ENCODE results near the gene ECM1. TPM values are rescaled to one million over a fixed set of nuclear protein-coding genes. Genes with fewer than 3 reads are reported as not detected.
A peak's percentile ranks its signal among the peaks of the same experiment; 100 is the strongest.

ECM1 gene
- total RNA-seq, 2 experiments from 2014 or later, result 2.0 to 3.8 TPM

DNA sequence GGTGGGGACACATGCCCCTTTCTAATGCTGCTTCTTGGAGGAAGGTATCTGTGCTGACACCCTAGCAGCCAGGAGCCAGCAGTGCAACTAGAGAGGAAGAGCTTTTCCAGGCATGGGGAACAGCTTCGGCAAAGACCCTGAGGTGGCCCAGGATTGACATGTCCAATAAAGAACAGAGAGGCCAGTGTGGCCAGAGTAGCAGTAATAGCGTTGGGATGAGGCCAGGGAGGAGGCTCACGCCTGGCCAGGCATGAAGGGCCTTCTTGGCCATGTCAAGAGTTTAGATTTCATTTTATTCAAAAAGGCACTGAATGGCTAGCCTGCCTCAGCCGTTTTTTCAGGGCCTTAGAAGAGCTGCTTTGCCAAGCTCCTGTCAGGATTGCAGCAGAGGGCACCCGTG is 25.0 kb downstream of the ECM1 start:
- no peak for TF ChIP-seq EZH2phosphoT487 (IDR thresholded peaks at IDR 0.05; ENCODE audit: borderline replicate concordance, low read depth, low read length)
- TF ChIP-seq, protein P1, sequence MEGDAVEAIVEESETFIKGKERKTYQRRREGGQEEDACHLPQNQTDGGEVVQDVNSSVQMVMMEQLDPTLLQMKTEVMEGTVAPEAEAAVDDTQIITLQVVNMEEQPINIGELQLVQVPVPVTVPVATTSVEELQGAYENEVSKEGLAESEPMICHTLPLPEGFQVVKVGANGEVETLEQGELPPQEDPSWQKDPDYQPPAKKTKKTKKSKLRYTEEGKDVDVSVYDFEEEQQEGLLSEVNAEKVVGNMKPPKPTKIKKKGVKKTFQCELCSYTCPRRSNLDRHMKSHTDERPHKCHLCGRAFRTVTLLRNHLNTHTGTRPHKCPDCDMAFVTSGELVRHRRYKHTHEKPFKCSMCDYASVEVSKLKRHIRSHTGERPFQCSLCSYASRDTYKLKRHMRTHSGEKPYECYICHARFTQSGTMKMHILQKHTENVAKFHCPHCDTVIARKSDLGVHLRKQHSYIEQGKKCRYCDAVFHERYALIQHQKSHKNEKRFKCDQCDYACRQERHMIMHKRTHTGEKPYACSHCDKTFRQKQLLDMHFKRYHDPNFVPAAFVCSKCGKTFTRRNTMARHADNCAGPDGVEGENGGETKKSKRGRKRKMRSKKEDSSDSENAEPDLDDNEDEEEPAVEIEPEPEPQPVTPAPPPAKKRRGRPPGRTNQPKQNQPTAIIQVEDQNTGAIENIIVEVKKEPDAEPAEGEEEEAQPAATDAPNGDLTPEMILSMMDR (conservative IDR thresholded peaks at IDR 0.05; ENCODE audit: low read length), result peak; percentile 16; the same call in 1 of the 2 replicates
- H2AFZ ChIP-seq (ENCODE audit: low read length), result peak overlapping the region; percentile 45; the same call in 1 of the 2 replicates
- no peak overlapping the region for H3K4me3 ChIP-seq (ENCODE audit: low read depth, low read length, poor library complexity, severe bottlenecking)
- H4K20me1 ChIP-seq (ENCODE audit: insufficient read depth, low read length), result no peaks in the 10 kb centered on the region
- 0 out of 2 replicates have a peak overlapping the region, but pooled peaks have one; percentile 0 for H3K4me2 ChIP-seq (ENCODE audit: low read length)
- no peaks in the 10 kb centered on the region for H3K4me1 ChIP-seq (ENCODE audit: insufficient read depth, low read length, poor library complexity, severe bottlenecking)
- no peaks in the 10 kb centered on the region for H3K79me2 ChIP-seq (ENCODE audit: insufficient read depth, low read depth, low read length)
- no peak overlapping the region for H3K27ac ChIP-seq (ENCODE audit: low read depth, low read length, poor library complexity, severe bottlenecking)
- no peaks in the 10 kb centered on the region for H3K9me2 ChIP-seq (ENCODE audit: insufficient read depth, low read length)
- intact Hi-C loops (cut with micrococcal nuclease; ENCODE audit: unreplicated experiment), result loop anchor here (2.0 kb wide), 1 partner anchor 68 kb away; no protein-coding TSS in a partner anchor
- no peaks in the 10 kb centered on the region for H3K9me3 ChIP-seq (ENCODE audit: low read length)
- no peak for DNase-seq (ENCODE audit: low spot score)
- no TSS peak for BruUV-seq (replicated peaks)
- H3K36me3 ChIP-seq (ENCODE audit: insufficient read depth, low read length), result no peaks in the 10 kb centered on the region
- POLR2A ChIA-PET, result interaction anchor here (0.6 to 0.7 kb wide), 2 partner anchors 83 to 96 kb away, joined by 3 read pairs; no protein-coding TSS in a partner anchor
- CTCF ChIA-PET (ENCODE audit: unreplicated experiment), result no interaction called here

DNA sequence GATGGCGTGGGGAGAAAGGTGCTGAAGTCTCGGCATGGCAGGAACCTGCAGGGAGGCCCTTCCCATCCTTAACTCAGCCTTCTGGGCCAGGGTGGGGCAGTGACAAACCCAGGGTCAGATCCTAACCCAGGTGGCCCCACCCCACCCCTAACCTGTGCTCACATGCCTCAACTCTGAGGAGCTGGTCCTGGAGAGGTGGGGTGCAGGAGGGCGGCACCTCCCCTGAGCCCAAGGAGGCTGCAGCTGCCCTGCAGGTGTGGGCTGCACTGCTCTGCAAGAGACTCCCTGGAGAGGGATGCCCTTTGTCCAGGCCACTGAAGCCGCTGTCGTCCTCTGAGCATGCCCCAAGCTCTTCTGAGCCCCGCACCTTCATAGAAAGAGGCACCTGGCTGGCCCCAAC is 26.1 kb downstream of the ECM1 start:
- H4K20me1 ChIP-seq (ENCODE audit: insufficient read depth, low read length), result no peaks in the 10 kb centered on the region
- no peak overlapping the region for H3K4me2 ChIP-seq (ENCODE audit: low read length)
- no peak for DNase-seq (ENCODE audit: low spot score)
- CTCF ChIA-PET (ENCODE audit: unreplicated experiment), result no interaction called here
- intact Hi-C loops (cut with micrococcal nuclease; ENCODE audit: unreplicated experiment), result no loop called here
- H3K9me3 ChIP-seq (ENCODE audit: low read length), result no peaks in the 10 kb centered on the region
- no peaks in the 10 kb centered on the region for H3K36me3 ChIP-seq (ENCODE audit: insufficient read depth, low read length)
- POLR2A ChIA-PET, result interaction anchor here (0.6 kb wide), 1 partner anchor 9 kb away, joined by 3 read pairs; no protein-coding TSS in a partner anchor
- no peaks in the 10 kb centered on the region for H3K9me2 ChIP-seq (ENCODE audit: insufficient read depth, low read length)
- no peaks in the 10 kb centered on the region for H3K79me2 ChIP-seq (ENCODE audit: insufficient read depth, low read depth, low read length)
- no peak overlapping the region for H2AFZ ChIP-seq (ENCODE audit: low read length)
- no peaks in the 10 kb centered on the region for H3K4me1 ChIP-seq (ENCODE audit: insufficient read depth, low read length, poor library complexity, severe bottlenecking)
- no peak overlapping the region for H3K27ac ChIP-seq (ENCODE audit: low read depth, low read length, poor library complexity, severe bottlenecking)
- BruUV-seq (replicated peaks), result no TSS peak
- H3K4me3 ChIP-seq (ENCODE audit: low read depth, low read length, poor library complexity, severe bottlenecking), result no peak overlapping the region
- no peak for TF ChIP-seq EZH2phosphoT487 (IDR thresholded peaks at IDR 0.05; ENCODE audit: borderline replicate concordance, low read depth, low read length)
- TF ChIP-seq, protein P1 (conservative IDR thresholded peaks at IDR 0.05; ENCODE audit: low read length), result no peak

DNA sequence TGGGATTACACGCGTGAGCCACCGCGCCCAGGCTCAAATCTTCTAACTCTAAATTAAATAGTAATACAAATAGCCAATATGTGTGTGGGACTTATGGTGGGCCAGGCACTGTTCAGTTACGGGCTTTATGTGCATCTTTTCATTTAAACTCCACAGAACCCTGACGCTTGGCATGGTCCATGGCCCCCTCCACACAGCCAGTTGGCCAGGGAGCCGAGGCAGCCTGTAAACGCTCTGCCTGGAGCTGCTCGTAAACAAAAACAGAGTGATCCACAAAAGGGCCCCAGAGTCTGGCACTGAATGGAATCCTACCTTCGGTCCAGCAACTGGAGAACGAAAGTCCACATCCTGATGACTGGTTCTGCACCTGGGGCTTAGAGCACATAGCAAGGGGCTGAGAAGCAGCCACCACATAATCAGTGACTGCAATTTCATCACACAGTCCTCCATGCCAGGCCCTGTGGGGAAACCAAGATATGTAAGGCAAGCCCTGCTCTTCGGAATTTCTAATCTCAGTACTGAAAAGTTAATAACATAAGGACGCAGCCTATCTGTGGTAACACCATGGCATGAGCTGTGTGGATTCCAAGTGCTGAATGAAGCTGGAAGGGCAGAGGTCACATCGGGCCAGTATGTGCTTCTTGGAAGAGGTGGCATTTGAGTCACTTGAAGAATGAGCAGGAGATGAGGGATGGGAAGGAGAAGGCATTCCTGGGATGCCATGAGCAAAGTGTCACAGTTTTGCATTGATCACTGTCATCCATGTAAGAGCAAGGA is 27.8 kb downstream of the ECM1 start:
- Histone ChIP-seq H3K4me3 (ENCODE audit: low read depth, low read length, poor library complexity, severe bottlenecking) (no peak overlapping the region), H3K4me1 (ENCODE audit: insufficient read depth, low read length, poor library complexity, severe bottlenecking) (no peaks in the 10 kb centered on the region), H3K79me2 (ENCODE audit: insufficient read depth, low read depth, low read length) (no peaks in the 10 kb centered on the region), H3K9me3 (ENCODE audit: low read length) (no peaks in the 10 kb centered on the region), H3K27ac (ENCODE audit: low read depth, low read length, poor library complexity, severe bottlenecking) (no peak overlapping the region), H3K36me3 (ENCODE audit: insufficient read depth, low read length) (no peaks in the 10 kb centered on the region), H4K20me1 (ENCODE audit: insufficient read depth, low read length) (no peaks in the 10 kb centered on the region), H3K4me2 (ENCODE audit: low read length) (no peak overlapping the region), H3K9me2 (ENCODE audit: insufficient read depth, low read length) (no peaks in the 10 kb centered on the region), H2AFZ (ENCODE audit: low read length) (no peak overlapping the region)
- ChIA-PET POLR2A (interaction anchor here (0.9 kb wide), 1 partner anchor 21 kb away, joined by 3 read pairs; the partner anchor contains the start of gene FALEC), CTCF (ENCODE audit: unreplicated experiment) (no interaction called here)
- intact Hi-C loops (cut with micrococcal nuclease; ENCODE audit: unreplicated experiment), result no loop called here
- BruUV-seq (replicated peaks), result no TSS peak
- no peak for TF ChIP-seq EZH2phosphoT487 (IDR thresholded peaks at IDR 0.05; ENCODE audit: borderline replicate concordance, low read depth, low read length)
- TF ChIP-seq, protein P1 (conservative IDR thresholded peaks at IDR 0.05; ENCODE audit: low read length), result no peak
- no peak for DNase-seq (ENCODE audit: low spot score)

All from OCI-LY7 (cell line).